WI38 (cell line): Measurements from ENCODE around the gene VTI1A.

Experiments used
- H3K4me3 ChIP-seq: 2 replicates; pipeline ENCODE4 v1.5.1; 2011; ENCODE audit warnings: low read depth, mild to moderate bottlenecking, control low read depth, low read length
- CTCF ChIP-seq: IDR thresholded peaks from 2 replicates; pipeline ENCODE4 v1.5.1; 2012; ENCODE audit warnings: low read depth, mild to moderate bottlenecking, control low read depth, low read length

The VTI1A gene

DNA sequence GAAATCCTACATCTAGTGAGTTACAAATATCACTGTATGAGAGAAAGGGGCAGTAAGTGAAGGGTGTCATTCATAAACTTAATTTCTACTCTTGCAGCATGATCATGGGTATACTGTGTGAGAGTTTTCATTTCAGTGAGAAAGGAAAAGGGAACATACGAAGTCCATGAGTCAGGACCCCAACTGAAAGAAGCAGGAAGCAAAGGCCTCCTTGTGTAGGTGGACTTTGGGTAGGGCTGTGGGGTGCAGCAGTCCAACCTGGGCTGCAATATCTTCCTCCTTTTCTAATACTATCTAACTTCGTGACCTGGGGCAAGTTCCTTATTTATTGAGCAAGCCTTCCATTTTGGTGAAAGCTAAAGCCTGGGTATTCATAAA, 254.9 kb downstream of the VTI1A start:
- no peak for TF ChIP-seq CTCF
- H3K4me3 ChIP-seq, result no peak overlapping the region

- TF ChIP-seq CTCF, result no peak
- H3K4me3 ChIP-seq, result no peak overlapping the region
Measured at GRCh38 chr10:112706577-112706976, 259.6 kb downstream of the VTI1A start.

DNA sequence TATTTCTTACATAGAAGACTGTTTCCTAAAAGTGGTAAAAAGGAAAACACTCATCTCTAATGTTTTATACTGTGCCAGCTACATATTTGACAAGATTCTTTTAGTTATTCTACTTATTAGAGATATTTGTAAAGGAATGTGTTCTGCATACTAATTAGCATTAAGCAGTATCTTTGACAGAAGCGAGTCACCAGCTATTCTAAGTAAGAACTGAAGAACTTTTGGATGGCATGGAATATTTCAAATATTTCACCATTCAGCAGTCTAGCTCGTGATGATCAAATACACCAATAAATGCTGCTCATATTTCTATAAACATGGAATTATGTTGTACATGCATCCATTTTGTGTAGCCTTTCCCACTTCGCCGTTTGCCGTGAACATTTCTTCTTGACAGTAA, 261.4 kb downstream of the VTI1A start:
- no peak for TF ChIP-seq CTCF
- no peak overlapping the region for H3K4me3 ChIP-seq

- TF ChIP-seq CTCF, result no peak
- no peak overlapping the region for H3K4me3 ChIP-seq
Measured at GRCh38 chr10:112710528-112710927, 263.5 kb downstream of the VTI1A start.

- no peak overlapping the region for H3K4me3 ChIP-seq
- no peak for TF ChIP-seq CTCF
Measured at GRCh38 chr10:112711366-112711765, 264.4 kb downstream of the VTI1A start.

- no peak overlapping the region for H3K4me3 ChIP-seq
- no peak for TF ChIP-seq CTCF
Measured at GRCh38 chr10:112712536-112712935, 265.5 kb downstream of the VTI1A start.

GRCh38 chr10:112713411-112713810, 266.4 kb downstream of the VTI1A start:
- no peak overlapping the region for H3K4me3 ChIP-seq
- TF ChIP-seq CTCF, result no peak
